ENCODE data around the gene DSCAML1. TPM values are rescaled to one million over a fixed set of nuclear protein-coding genes. Genes with fewer than 3 reads are reported as not detected.

Gene DSCAML1
- total RNA-seq, 1 donor from 2014 or later, result 1.3 TPM

DNA sequence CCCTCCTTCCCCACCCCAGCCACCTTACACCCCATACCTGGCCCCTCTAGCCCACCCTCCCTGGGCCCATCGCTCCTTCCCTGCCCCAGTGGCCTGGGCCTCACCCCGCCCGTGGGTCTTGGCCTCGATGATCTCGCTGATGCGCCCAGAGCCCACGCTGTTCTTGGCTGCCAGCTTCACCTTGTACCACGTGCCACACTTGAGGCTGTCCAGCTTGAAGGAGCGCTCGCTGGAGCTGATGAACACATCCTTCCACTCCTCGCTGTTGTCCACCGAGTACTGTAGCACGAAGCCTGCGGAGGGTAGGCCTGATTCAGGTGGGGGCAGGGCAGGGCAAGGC is 359.3 kb downstream of the DSCAML1 start:
- intact Hi-C loops (cut with DNase I), result no loop called here
- Histone ChIP-seq H3K36me3 (no peaks in the 10 kb centered on the region), H3K27ac (no peak overlapping the region), H3K4me3 (no peak overlapping the region), H3K4me1 (no peaks in the 10 kb centered on the region), H3K9me3 (no peaks in the 10 kb centered on the region), H3K27me3 (no peaks in the 10 kb centered on the region)
- TF ChIP-seq, protein P1, sequence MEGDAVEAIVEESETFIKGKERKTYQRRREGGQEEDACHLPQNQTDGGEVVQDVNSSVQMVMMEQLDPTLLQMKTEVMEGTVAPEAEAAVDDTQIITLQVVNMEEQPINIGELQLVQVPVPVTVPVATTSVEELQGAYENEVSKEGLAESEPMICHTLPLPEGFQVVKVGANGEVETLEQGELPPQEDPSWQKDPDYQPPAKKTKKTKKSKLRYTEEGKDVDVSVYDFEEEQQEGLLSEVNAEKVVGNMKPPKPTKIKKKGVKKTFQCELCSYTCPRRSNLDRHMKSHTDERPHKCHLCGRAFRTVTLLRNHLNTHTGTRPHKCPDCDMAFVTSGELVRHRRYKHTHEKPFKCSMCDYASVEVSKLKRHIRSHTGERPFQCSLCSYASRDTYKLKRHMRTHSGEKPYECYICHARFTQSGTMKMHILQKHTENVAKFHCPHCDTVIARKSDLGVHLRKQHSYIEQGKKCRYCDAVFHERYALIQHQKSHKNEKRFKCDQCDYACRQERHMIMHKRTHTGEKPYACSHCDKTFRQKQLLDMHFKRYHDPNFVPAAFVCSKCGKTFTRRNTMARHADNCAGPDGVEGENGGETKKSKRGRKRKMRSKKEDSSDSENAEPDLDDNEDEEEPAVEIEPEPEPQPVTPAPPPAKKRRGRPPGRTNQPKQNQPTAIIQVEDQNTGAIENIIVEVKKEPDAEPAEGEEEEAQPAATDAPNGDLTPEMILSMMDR (IDR thresholded peaks at IDR 0.05), result no peak
- DNase-seq, result no peak
- ATAC-seq, result no peak

DNA sequence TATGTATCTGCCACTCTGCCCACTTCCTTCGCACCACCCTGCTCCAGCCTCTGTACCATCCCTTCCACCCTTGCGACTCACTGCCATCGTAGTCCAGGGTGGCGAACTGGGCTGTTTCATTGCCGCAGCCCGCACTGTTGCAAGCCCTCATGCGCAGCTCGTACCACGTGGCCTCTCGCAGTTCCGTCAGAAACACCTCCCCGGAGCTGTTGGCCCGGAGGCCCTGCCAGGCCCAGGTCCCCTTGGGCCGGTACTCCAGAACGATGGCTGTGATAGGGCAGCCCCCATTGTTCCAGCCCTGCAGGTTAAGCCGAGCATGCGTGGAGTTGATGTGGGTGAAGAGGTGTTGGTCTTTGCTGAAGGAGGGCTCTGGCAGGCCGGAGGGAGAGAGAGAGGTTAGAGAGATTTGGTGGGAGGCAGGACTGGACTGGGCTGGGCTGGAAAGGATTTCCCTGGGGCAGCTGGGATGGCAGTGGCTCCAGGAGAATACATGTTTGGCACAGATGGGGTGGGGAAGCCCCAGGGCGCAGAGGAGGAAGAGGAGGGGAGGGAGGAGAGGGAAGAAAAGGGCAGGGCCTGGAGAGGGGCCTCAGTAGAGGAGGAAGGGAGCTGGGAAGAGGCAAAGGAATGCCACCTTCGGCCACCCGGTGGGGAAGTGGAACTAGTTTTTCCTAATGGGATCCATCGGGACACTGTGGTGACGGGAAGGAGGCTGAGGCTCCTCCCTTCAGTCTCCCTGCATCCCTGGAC is 359.8 kb downstream of the DSCAML1 start:
- Histone ChIP-seq H3K27me3 (no peaks in the 10 kb centered on the region), H3K27ac (no peak overlapping the region), H3K36me3 (no peaks in the 10 kb centered on the region), H3K4me3 (no peak overlapping the region), H3K9me3 (no peaks in the 10 kb centered on the region), H3K4me1 (no peaks in the 10 kb centered on the region)
- no peak for ATAC-seq
- intact Hi-C loops (cut with DNase I), result no loop called here
- DNase-seq, result no peak
- TF ChIP-seq, protein P1 (IDR thresholded peaks at IDR 0.05), result no peak

DNA sequence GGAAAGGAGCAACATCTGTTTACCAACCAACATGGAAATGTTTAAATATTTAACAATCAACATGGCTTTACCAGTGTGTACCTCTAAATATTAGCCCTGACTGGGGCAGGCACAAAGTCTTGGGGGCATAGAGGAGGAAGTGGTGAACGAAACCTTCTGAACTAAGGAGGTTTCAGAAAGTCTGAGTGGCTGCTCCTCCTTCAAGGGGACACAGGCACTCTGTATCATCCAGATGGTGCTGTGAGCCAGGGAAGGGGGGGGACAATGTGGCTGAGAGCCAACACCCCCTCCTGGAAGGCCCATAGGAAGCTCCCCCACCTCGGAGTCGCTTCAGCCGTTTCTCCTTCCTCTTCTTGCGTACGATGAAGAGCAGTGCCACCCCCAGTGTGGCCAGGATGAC is 361.7 kb downstream of the DSCAML1 start:
- intact Hi-C loops (cut with DNase I), result no loop called here
- DNase-seq, result no peak

DNA sequence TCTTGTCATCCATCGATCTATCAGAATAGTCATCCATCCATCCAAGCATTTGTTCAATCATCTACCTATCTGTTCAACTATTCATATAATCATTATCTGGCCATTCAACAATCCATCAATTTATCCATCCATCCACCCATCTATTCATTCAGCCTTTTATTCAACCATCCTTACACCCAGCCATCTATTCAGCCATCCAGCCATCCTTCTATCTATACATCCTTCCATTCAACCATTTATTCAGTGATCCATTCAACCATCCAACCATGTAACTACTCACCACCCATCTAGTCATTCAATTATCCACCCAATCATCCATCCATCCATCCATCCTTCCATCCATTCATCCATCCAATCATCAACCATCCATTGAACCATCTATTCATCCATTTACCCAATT is 362.5 kb downstream of the DSCAML1 start:
- no peak overlapping the region for H3K27ac ChIP-seq
- ATAC-seq (no peak), DNase-seq (no peak)
- H3K4me1 ChIP-seq, result no peaks in the 10 kb centered on the region
- no peaks in the 10 kb centered on the region for H3K36me3 ChIP-seq
- no peaks in the 10 kb centered on the region for H3K27me3 ChIP-seq
- H3K4me3 ChIP-seq, result no peak overlapping the region
- H3K9me3 ChIP-seq, result no peaks in the 10 kb centered on the region
- intact Hi-C loops (cut with DNase I), result no loop called here
- TF ChIP-seq, protein P1 (IDR thresholded peaks at IDR 0.05), result no peak

More for the DNA sequence above, 361.7 kb downstream of the DSCAML1 start:
- no peak for ATAC-seq
- TF ChIP-seq, protein P1 (IDR thresholded peaks at IDR 0.05), result no peak
- Histone ChIP-seq H3K4me3 (no peak overlapping the region), H3K27ac (no peak overlapping the region), H3K36me3 (no peaks in the 10 kb centered on the region), H3K4me1 (no peaks in the 10 kb centered on the region), H3K9me3 (no peaks in the 10 kb centered on the region), H3K27me3 (no peaks in the 10 kb centered on the region)

DNA sequence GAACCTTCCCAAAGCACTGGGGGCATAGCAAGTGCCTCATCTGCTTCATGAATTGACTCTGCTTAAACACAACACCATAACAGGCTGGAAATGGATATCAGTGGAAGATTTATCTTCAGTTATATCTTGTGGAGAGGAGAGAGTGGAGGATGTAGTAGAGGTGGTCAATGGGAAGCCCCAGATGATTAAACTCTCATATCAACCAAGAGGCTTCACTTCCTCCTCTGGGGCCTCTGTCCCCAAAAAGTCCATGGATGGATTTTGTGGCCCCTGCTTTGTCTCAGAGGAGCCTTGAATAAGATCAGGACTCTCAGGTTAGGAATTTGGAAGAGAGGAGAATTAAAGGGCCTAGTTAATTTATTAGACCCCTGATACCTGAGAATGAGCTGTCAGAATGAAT is 363.3 kb downstream of the DSCAML1 start:
- Histone ChIP-seq H3K27me3 (no peaks in the 10 kb centered on the region), H3K9me3 (no peaks in the 10 kb centered on the region), H3K27ac (no peak overlapping the region), H3K36me3 (no peaks in the 10 kb centered on the region), H3K4me1 (no peaks in the 10 kb centered on the region), H3K4me3 (no peak overlapping the region)
- DNase-seq, result no peak
- intact Hi-C loops (cut with DNase I), result no loop called here
- ATAC-seq, result no peak
- TF ChIP-seq, protein P1 (IDR thresholded peaks at IDR 0.05), result no peak

DNA sequence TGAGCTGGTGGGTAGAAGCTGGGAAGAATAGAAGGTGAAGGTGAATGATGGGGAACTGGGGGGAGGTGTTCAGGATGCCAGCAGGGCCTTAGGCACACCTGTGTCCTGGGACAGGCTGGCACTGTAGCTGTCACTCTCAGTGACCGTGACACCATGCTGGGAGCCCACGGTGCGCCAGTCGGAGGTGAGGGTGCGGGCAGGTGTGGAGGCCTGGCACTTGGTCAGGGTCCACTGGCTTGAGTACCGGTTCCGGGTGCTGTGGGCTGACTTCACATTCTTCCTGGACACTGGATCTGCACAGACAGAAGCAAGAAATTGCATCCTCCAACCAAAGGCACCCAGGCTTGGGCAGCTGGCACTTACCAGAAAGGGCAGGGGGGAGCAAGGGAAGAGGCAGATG is 365.6 kb downstream of the DSCAML1 start:
- Histone ChIP-seq H3K27me3 (no peaks in the 10 kb centered on the region), H3K4me1 (no peaks in the 10 kb centered on the region), H3K27ac (no peak overlapping the region), H3K4me3 (no peak overlapping the region), H3K36me3 (no peaks in the 10 kb centered on the region), H3K9me3 (no peaks in the 10 kb centered on the region)
- no peak for DNase-seq
- TF ChIP-seq, protein P1 (IDR thresholded peaks at IDR 0.05), result no peak
- no peak for ATAC-seq
- intact Hi-C loops (cut with DNase I), result no loop called here
